GM12875 (cell line): Measurements from ENCODE around the gene PPM1J.
A peak's percentile ranks its signal among the peaks of the same experiment; 100 is the strongest.

ENCODE experiments used
- H3K4me3 ChIP-seq: one replicate; pipeline ENCODE4 v1.5.1; 2011; ENCODE audit warnings: low read depth, low read length, control low read depth
- CTCF ChIP-seq: IDR thresholded peaks from 2 replicates; pipeline ENCODE4 v1.5.1; 2011; ENCODE audit warnings: low read depth, mild to moderate bottlenecking, control low read depth, inconsistent platforms, low read length, moderate library complexity, borderline replicate concordance; ENCODE audit not compliant: insufficient read depth

Gene PPM1J

GRCh38 chr1:112678605-112679004 is 36.5 kb downstream of the PPM1J start:
- no peak overlapping the region for H3K4me3 ChIP-seq
- TF ChIP-seq CTCF: no peak

DNA sequence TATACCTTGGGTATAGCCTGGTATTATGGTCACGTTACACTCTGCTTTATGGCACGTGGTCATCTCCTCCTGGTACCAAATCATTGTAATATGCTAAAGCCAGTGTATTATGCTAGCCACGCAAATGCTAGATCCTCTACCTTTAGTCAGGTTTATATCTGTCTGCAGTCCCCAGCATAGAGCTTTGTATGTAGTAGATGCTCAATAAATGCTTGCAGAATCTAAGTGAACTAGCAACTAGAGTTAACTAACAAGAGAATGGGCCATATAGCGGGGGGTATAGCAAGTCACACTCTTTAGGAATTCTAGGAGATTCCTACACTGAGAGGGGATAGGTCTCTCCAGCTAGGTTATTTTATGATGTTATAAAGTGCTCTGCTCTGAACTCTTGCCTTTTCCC is 37.6 kb downstream of the PPM1J start:
- TF ChIP-seq CTCF: no peak
- H3K4me3 ChIP-seq: no peak overlapping the region

- no peak overlapping the region for H3K4me3 ChIP-seq
- TF ChIP-seq CTCF: no peak
Observed at GRCh38 chr1:112676543-112676942, 38.6 kb downstream of the PPM1J start.

DNA sequence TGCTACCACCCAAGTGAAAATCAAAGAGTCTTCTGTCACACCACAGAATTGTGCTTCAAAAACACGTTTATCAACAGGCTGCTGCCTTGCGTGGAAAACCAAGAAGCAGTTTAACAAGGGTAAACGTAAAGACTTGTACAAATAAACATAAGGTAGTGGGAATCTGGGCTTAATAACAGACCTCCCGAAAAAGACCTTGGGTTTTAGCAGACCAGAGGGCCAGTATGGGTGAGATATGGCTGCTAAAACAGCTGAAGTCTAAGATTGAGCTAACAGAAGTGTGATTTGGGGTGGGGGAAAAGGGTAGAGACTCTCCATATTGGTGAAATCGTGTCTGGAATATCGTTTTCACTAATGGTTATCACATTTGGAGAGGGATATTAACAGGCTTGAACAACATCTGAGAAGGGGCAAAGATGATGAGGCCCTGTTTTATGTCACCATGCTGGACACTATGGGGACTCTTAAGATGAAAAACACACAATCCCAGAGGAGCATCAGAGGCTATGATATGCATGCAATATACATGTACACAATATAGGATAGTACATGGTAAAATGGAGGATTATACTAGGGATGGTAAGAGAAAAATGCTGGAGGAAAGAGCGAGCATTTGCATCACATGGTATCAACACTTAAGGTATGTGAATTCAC is 39.3 kb downstream of the PPM1J start:
- peak overlapping the region; percentile 91 for H3K4me3 ChIP-seq

DNA sequence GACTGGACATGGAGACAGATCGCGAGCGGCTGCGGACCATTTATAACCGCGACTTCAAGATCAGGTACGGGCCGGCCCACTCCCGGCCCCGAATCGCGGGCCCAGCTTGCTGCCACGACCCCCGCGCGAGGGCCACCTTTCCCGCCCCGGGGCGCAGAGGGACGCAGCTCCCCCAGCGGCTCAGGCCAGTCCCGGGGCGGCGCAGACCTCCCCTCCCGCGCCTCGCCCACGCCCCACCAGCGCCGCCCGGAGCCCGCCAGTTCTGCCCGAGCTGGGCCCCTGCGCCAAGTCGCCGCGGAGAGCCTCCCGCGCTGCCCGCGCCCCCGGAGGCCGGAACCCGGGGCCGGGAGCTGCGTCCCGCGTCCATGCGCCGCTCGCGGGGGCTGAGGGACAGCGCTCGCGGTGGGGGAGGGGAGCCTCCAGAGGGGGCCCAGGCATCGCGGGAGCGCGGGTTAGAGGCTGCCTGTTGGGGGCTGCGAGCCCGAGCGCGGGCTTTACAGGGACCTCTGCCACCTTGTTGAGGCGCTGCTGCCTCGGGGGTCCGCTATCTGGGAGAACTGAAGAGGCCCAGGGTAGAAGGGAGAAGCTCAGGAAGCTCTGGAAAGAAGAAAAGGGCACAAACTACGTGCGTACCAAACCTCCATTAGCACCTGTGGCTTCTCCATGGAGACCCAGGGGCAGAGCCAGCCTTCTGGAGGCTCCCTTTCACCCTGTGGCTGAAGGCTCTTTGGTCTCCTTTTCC is 40.0 kb downstream of the PPM1J start:
- peak overlapping the region; percentile 91 for H3K4me3 ChIP-seq
- no peak for TF ChIP-seq CTCF

More for the DNA sequence above, 39.3 kb downstream of the PPM1J start:
- no peak for TF ChIP-seq CTCF

GRCh38 chr1:112674440-112674985 is 40.6 kb downstream of the PPM1J start, which contains the start of gene MOV10:
TSS of gene MOV10 (plus strand) at chr1:112674659. CDS start at chr1:112674913, 254 bp downstream.
- TF ChIP-seq CTCF: no peak

More at GRCh38 chr1:112674440-112674985, 40.6 kb downstream of the PPM1J start, which contains the start of gene MOV10:
- H3K4me3 ChIP-seq: peak within 1 kb of the TSS; percentile 91
